ENCODE measurements around the gene ARF5.

- no peak for TF ChIP-seq CTCF (IDR thresholded peaks at IDR 0.05)
- TF ChIP-seq ZFX (IDR thresholded peaks at IDR 0.05; ENCODE audit: borderline replicate concordance), result no peak
Observed at GRCh38 chr7:127541548-127541947, 46.7 kb upstream of the ARF5 start.

Data from 22Rv1 (cell line).